Muscle of arm (tissue), 12 donors: ENCODE measurements around the gene ORM2. TPM values are rescaled to one million over a fixed set of nuclear protein-coding genes. Genes with fewer than 3 reads are reported as not detected.

ENCODE experiments used
- DNase-seq: peaks from one replicate; pipeline ENCODE4 v3.0.0-alpha.2; 2013
- polyA plus RNA-seq, 12 donors: library from polyadenylated mRNA; unstranded; fragments of 120-200 nt; gene quantifications; one replicate each; pipeline ENCODE4 v1.2.1, GENCODE V29; 2013; ENCODE audit not compliant: insufficient read length in 12 of 12

The ORM2 gene
- polyA plus RNA-seq, 12 donors: 0.73 to 1.0 TPM; not detected in 10

GRCh38 chr9:114348261-114348905, 18.7 kb downstream of the ORM2 start:
- DNase-seq: no peak

- no peak for DNase-seq
These were observed 19.3 kb downstream of the ORM2 start for GRCh38 chr9:114348906-114349482.

- DNase-seq: no peak
These were observed 20.2 kb downstream of the ORM2 start for GRCh38 chr9:114349713-114350480.

GRCh38 chr9:114350636-114351401, 21.1 kb downstream of the ORM2 start:
- DNase-seq: no peak

GRCh38 chr9:114351932-114352331, 22.3 kb downstream of the ORM2 start:
- no peak for DNase-seq

- DNase-seq: no peak
These were observed 26.2 kb downstream of the ORM2 start for GRCh38 chr9:114355821-114356220.

- no peak for DNase-seq
These were observed 27.1 kb downstream of the ORM2 start for GRCh38 chr9:114356792-114357191.

GRCh38 chr9:114357360-114357759, 27.7 kb downstream of the ORM2 start:
- DNase-seq: no peak

- DNase-seq: no peak
These were observed 28.3 kb downstream of the ORM2 start for GRCh38 chr9:114357911-114358328.

- DNase-seq: no peak
These were observed 30.1 kb downstream of the ORM2 start for GRCh38 chr9:114359801-114360200.

- no peak for DNase-seq
These were observed 31.9 kb downstream of the ORM2 start for GRCh38 chr9:114361542-114361941.

- DNase-seq: no peak
These were observed 32.7 kb downstream of the ORM2 start for GRCh38 chr9:114362394-114362793.

- no peak for DNase-seq
These were observed 33.8 kb downstream of the ORM2 start for GRCh38 chr9:114363424-114363823.

GRCh38 chr9:114364134-114365041, 34.7 kb downstream of the ORM2 start:
- no peak for DNase-seq

GRCh38 chr9:114365194-114365593, 35.5 kb downstream of the ORM2 start:
- no peak for DNase-seq

- no peak for DNase-seq
These were observed 36.9 kb downstream of the ORM2 start for GRCh38 chr9:114366334-114367128.

GRCh38 chr9:114367366-114367765, 37.7 kb downstream of the ORM2 start:
- DNase-seq: no peak

- DNase-seq: no peak
These were observed 38.3 kb downstream of the ORM2 start for GRCh38 chr9:114367772-114368569.
